Fibroblast of lung (primary cell): ENCODE data around the gene IL4I1. TPM values are rescaled to one million over a fixed set of nuclear protein-coding genes. Genes with fewer than 3 reads are reported as not detected.

Experiments used
- DNase-seq, 2 donors: peaks; one replicate each; pipeline versions ENCODE4 v3.0.0 to v3.0.0-alpha.2; 2010; ENCODE audit warnings: low read depth in 2 of 2
- H2AFZ ChIP-seq: 2 replicates; pipeline ENCODE4 v1.5.1; 2012; ENCODE audit warnings: low read length, control low read depth, inconsistent platforms
- H3K27ac ChIP-seq: 2 replicates; pipeline ENCODE4 v1.5.1; 2011; ENCODE audit warnings: low read length, control low read depth; ENCODE audit not compliant: insufficient read depth
- H3K27me3 ChIP-seq: 2 replicates; pipeline ENCODE4 v1.5.1; 2011; ENCODE audit warnings: mild to moderate bottlenecking, low read length; ENCODE audit not compliant: control insufficient read depth, insufficient read depth
- H3K36me3 ChIP-seq: 2 replicates; pipeline ENCODE4 v1.5.1; 2011; ENCODE audit warnings: low read length; ENCODE audit not compliant: control insufficient read depth, insufficient read depth
- H3K4me1 ChIP-seq: 2 replicates; pipeline ENCODE4 v1.5.1; 2011; ENCODE audit warnings: low read length; ENCODE audit not compliant: control insufficient read depth, insufficient read depth; ENCODE audit errors: extremely low read depth
- H3K4me2 ChIP-seq: 2 replicates; pipeline ENCODE4 v1.5.1; 2011; ENCODE audit warnings: low read length, control low read depth; ENCODE audit not compliant: insufficient read depth; ENCODE audit errors: extremely low read depth
- H3K4me3 ChIP-seq, 4 experiments: fragments of 200-600 bp in 1 of 4; sonication (generic) in 1 of 4; replicated peaks in 1 of 4; 2 replicates each; pipeline ENCODE4 v1.5.1; 2011 to 2016; ENCODE audit warnings: low read length in 4 of 4, low read depth in 3 of 4, mild to moderate bottlenecking in 3 of 4, control low read depth in 2 of 4, inconsistent platforms in 1 of 4, mixed read lengths in 1 of 4; ENCODE audit not compliant: insufficient read depth in 1 of 4; ENCODE audit errors: control extremely low read depth in 1 of 4
- H3K79me2 ChIP-seq: 2 replicates; pipeline ENCODE4 v1.5.1; 2012; ENCODE audit warnings: mild to moderate bottlenecking, low read length, inconsistent platforms; ENCODE audit not compliant: control insufficient read depth, insufficient read depth
- H3K9ac ChIP-seq: 2 replicates; pipeline ENCODE4 v1.5.1; 2011; ENCODE audit warnings: mild to moderate bottlenecking, low read length, control low read depth; ENCODE audit not compliant: insufficient read depth
- H3K9me3 ChIP-seq: 2 replicates; pipeline ENCODE4 v1.5.1; 2012; ENCODE audit warnings: low read depth, low read length; ENCODE audit not compliant: control insufficient read depth, insufficient read depth
- H4K20me1 ChIP-seq: 2 replicates; pipeline ENCODE4 v1.5.1; 2011; ENCODE audit warnings: low read length; ENCODE audit not compliant: control insufficient read depth, insufficient read depth; ENCODE audit errors: extremely low read depth
- CTCF ChIP-seq, 2 donors: IDR thresholded peaks in 1 of 2; conservative IDR thresholded peaks in 1 of 2; 1 replicate in 1 of 2; 2 replicates in 1 of 2; pipeline ENCODE4 v1.5.1; 2011 to 2012; ENCODE audit warnings: low read length in 2 of 2, control low read depth in 1 of 2, inconsistent platforms in 1 of 2, low read depth in 1 of 2, mild to moderate bottlenecking in 1 of 2
- EZH2 ChIP-seq: IDR thresholded peaks from 2 replicates; pipeline ENCODE4 v1.5.1; 2012; ENCODE audit warnings: low read length, control low read depth, mild to moderate bottlenecking; ENCODE audit errors: missing control alignments
- polyA plus RNA-seq, 2 donors: library from polyadenylated mRNA; depleted of rRNA in 1 of 2; stranded (reverse) in 1 of 2; unstranded in 1 of 2; fragments of >200 nt; gene quantifications; 2 replicates each; pipeline ENCODE4 v1.2.1, GENCODE V29; 2011 to 2012; ENCODE audit warnings: missing spikeins in 1 of 2
- total RNA-seq: library from RNA; depleted of rRNA; stranded (reverse); fragments of >200 nt; gene quantifications from 2 replicates; pipeline ENCODE4 v1.2.1, GENCODE V29; 2014

IL4I1 gene
- total and polyA plus RNA-seq, 2 donors (not counting 1 experiment from before 2014, with no cell fraction given), result 0.09 to 1.2 TPM

DNA sequence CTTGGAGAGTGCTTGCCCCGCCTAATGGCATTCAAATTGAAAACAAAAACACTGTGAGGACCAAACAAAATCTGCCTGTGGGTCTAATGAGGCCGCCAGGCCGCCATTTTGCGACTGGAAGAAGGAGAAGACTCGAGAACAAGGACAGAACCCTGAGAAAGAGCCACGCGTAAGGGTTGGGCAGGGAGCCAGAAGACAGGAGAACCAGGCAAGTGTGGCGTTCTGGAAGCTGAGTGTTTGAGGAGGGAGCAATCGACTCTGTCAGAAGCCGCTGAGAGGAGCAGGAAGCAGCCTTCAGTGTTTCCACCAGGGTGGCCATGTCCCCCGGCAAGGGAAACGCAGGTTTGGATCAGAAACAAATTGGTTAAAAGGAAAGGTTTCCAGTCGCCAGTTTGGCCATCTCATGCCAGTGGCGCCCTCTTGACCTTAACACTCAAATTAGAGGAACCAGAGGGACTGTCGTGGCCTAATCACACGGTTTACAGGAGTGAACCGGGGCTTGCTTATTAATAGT, 55.9 kb downstream of the IL4I1 start:
- DNase-seq, result no peak
- H3K9ac ChIP-seq, result no peak overlapping the region
- no peaks in the 10 kb centered on the region for H3K4me1 ChIP-seq
- H3K36me3 ChIP-seq, result peaks cover 9% of the 10 kb centered on the region
- H3K9me3 ChIP-seq, result no peaks in the 10 kb centered on the region
- no peaks in the 10 kb centered on the region for H3K79me2 ChIP-seq
- H3K27me3 ChIP-seq, result no peaks in the 10 kb centered on the region
- TF ChIP-seq CTCF (conservative IDR thresholded peaks at IDR 0.05 in 1 of 2, IDR thresholded peaks at IDR 0.05 in 1 of 2; ENCODE audit: low read depth in 1 of 2, low read length in 2 of 2) (no peak), EZH2 (no peak)
- H4K20me1 ChIP-seq, result no peaks in the 10 kb centered on the region
- H3K27ac ChIP-seq, result no peak overlapping the region
- no peak overlapping the region for H3K4me2 ChIP-seq
- no peak overlapping the region for H2AFZ ChIP-seq
- no peak overlapping the region for H3K4me3 ChIP-seq

DNA sequence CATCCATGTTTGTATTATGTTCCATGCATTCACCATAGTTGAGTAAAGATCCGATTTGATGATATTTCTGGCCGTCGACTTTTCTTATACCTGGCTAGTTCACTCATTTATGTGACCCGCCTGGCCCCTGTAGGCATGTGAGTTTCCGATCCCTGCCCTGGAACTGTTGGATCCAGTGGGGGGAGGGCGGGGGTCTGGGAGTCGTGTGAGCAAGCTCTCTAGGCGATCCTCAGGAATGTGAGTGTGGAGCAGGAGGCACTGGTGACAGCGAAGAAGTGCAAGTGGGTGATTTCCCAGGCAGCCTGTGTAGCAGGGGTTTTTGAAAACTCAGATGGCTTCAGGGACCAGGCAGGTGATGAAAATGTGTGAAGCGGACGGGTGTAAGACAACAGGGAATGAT, 56.4 kb downstream of the IL4I1 start:
- no peaks in the 10 kb centered on the region for H3K4me1 ChIP-seq
- H3K4me2 ChIP-seq, result no peak overlapping the region
- DNase-seq, result no peak
- H3K9me3 ChIP-seq, result no peaks in the 10 kb centered on the region
- H2AFZ ChIP-seq, result no peak overlapping the region
- no peaks in the 10 kb centered on the region for H3K27me3 ChIP-seq
- H3K9ac ChIP-seq, result no peak overlapping the region
- H3K27ac ChIP-seq, result no peak overlapping the region
- H4K20me1 ChIP-seq, result no peaks in the 10 kb centered on the region
- no peak for TF ChIP-seq EZH2
- no peak for TF ChIP-seq CTCF (conservative IDR thresholded peaks at IDR 0.05 in 1 of 2, IDR thresholded peaks at IDR 0.05 in 1 of 2; ENCODE audit: low read depth in 1 of 2, low read length in 2 of 2)
- no peaks in the 10 kb centered on the region for H3K79me2 ChIP-seq
- peaks cover 9% of the 10 kb centered on the region for H3K36me3 ChIP-seq
- H3K4me3 ChIP-seq, result no peak overlapping the region

DNA sequence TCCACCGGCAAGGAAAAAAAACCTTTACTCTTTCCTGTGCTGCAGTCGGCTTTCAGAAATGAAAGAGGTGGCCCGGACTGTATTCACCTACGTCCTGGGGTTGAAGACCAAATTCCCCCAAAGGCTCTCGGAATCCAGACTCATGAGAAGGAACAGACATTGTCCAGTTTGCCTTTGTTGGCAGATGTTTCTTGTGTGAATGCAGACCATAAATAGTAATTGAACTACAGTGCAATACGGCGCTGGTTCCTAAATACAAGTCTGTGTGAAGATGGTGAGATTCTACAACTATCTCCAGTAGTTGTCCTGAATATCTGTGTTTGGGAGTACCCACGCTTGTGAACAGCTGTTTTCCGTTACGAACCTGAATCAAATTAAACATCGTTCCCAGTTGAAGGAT, 57.0 kb downstream of the IL4I1 start:
- DNase-seq, result no peak
- H4K20me1 ChIP-seq, result no peaks in the 10 kb centered on the region

More for the DNA sequence above, 57.0 kb downstream of the IL4I1 start:
- Histone ChIP-seq H3K4me1 (no peaks in the 10 kb centered on the region), H3K4me3 (no peak overlapping the region), H3K36me3 (peaks cover 9% of the 10 kb centered on the region), H3K9ac (no peak overlapping the region), H3K27ac (no peak overlapping the region), H3K4me2 (no peak overlapping the region), H3K9me3 (no peaks in the 10 kb centered on the region), H2AFZ (no peak overlapping the region), H3K79me2 (no peaks in the 10 kb centered on the region), H3K27me3 (no peaks in the 10 kb centered on the region)
- TF ChIP-seq EZH2 (no peak), CTCF (conservative IDR thresholded peaks at IDR 0.05 in 1 of 2, IDR thresholded peaks at IDR 0.05 in 1 of 2; ENCODE audit: low read depth in 1 of 2, low read length in 2 of 2) (no peak)

Other genes starting within 250 kb of the IL4I1 start
- 55.2 and 61.1 TPM in 2 replicates for gene IRF3, start 231.0 kb downstream of the IL4I1 start, total RNA-seq
- gene IRF3, start 231.0 kb downstream of the IL4I1 start, polyA plus RNA-seq, result 22.0 TPM in 2 replicates
- gene BCL2L12, start 231.0 kb downstream of the IL4I1 start, total RNA-seq, result 2.6 and 4.8 TPM in 2 replicates
- gene BCL2L12, start 231.0 kb downstream of the IL4I1 start, polyA plus RNA-seq, result 5.0 and 9.8 TPM in 2 replicates
- gene PRMT1, start 219.6 kb downstream of the IL4I1 start, total RNA-seq, result 261 and 298 TPM in 2 replicates
- gene PRMT1, start 219.6 kb downstream of the IL4I1 start, polyA plus RNA-seq, result 184 and 288 TPM in 2 replicates
- 0.26 and 0.33 TPM in 2 replicates for gene ADM5, start 207.3 kb downstream of the IL4I1 start, total RNA-seq
- gene ADM5, start 207.3 kb downstream of the IL4I1 start, polyA plus RNA-seq, result 0.06 and 0.15 TPM in 2 replicates
- 18.0 and 31.2 TPM in 2 replicates for gene CPT1C, start 205.8 kb downstream of the IL4I1 start, total RNA-seq
- gene CPT1C, start 205.8 kb downstream of the IL4I1 start, polyA plus RNA-seq, result 20.0 and 24.0 TPM in 2 replicates
- gene TSKS, start 133.6 kb downstream of the IL4I1 start, total RNA-seq, result 0.26 TPM in 1 of 2 replicates, not detected in the other
- gene TSKS, start 133.6 kb downstream of the IL4I1 start, polyA plus RNA-seq, result 0.07 TPM in 1 of 2 replicates, not detected in the other
- gene AP2A1, start 129.9 kb downstream of the IL4I1 start, total RNA-seq, result 53.4 and 95.0 TPM in 2 replicates
- gene AP2A1, start 129.9 kb downstream of the IL4I1 start, polyA plus RNA-seq, result 64.2 and 75.9 TPM in 2 replicates
- gene FUZ, start 83.6 kb downstream of the IL4I1 start, total RNA-seq, result 32.9 and 34.3 TPM in 2 replicates
- gene FUZ, start 83.6 kb downstream of the IL4I1 start, polyA plus RNA-seq, result 8.4 and 11.4 TPM in 2 replicates
- 10.0 and 11.2 TPM in 2 replicates for gene MED25, start 78.6 kb downstream of the IL4I1 start, total RNA-seq
- gene MED25, start 78.6 kb downstream of the IL4I1 start, polyA plus RNA-seq, result 20.2 and 28.6 TPM in 2 replicates
- gene PTOV1, start 45.7 kb downstream of the IL4I1 start, total RNA-seq, result 35.2 and 56.0 TPM in 2 replicates
- gene PTOV1, start 45.7 kb downstream of the IL4I1 start, polyA plus RNA-seq, result 41.1 and 48.0 TPM in 2 replicates
- 21.1 and 32.9 TPM in 2 replicates for gene PNKP, start 29.3 kb downstream of the IL4I1 start, total RNA-seq
- gene PNKP, start 29.3 kb downstream of the IL4I1 start, polyA plus RNA-seq, result 11.0 and 17.0 TPM in 2 replicates
- 9.2 and 12.2 TPM in 2 replicates for gene AKT1S1, start 19.5 kb downstream of the IL4I1 start, total RNA-seq
- gene AKT1S1, start 19.5 kb downstream of the IL4I1 start, polyA plus RNA-seq, result 37.4 and 51.3 TPM in 2 replicates
- gene TBC1D17, start 19.2 kb downstream of the IL4I1 start, total RNA-seq, result 10.0 and 19.5 TPM in 2 replicates
- gene TBC1D17, start 19.2 kb downstream of the IL4I1 start, polyA plus RNA-seq, result 32.5 and 34.2 TPM in 2 replicates
- gene ATF5, start 32.3 kb upstream of the IL4I1 start, total RNA-seq, result 7.9 and 8.5 TPM in 2 replicates
- gene ATF5, start 32.3 kb upstream of the IL4I1 start, polyA plus RNA-seq, result 7.4 and 21.0 TPM in 2 replicates
- 14.9 and 20.8 TPM in 2 replicates for gene NUP62, start 32.6 kb upstream of the IL4I1 start, total RNA-seq
- gene NUP62, start 32.6 kb upstream of the IL4I1 start, polyA plus RNA-seq, result 8.9 and 17.0 TPM in 2 replicates
- not detected in 2 replicates for gene SIGLEC11, start 64.3 kb upstream of the IL4I1 start, total RNA-seq
- gene SIGLEC11, start 64.3 kb upstream of the IL4I1 start, polyA plus RNA-seq, result not detected in 2 replicates
- gene VRK3, start 128.5 kb upstream of the IL4I1 start, total RNA-seq, result 21.3 and 26.9 TPM in 2 replicates
- 40.6 and 40.9 TPM in 2 replicates for gene VRK3, start 128.5 kb upstream of the IL4I1 start, polyA plus RNA-seq
- 5.9 and 6.4 TPM in 2 replicates for gene ZNF473, start 129.1 kb upstream of the IL4I1 start, total RNA-seq
- 5.0 and 5.7 TPM in 2 replicates for gene ZNF473, start 129.1 kb upstream of the IL4I1 start, polyA plus RNA-seq